Right lobe of liver (tissue), 4 donors: ENCODE results near the gene MOGAT3.

Experiments
- POLR2A ChIP-seq: fragments of 450-650 bp; IDR thresholded peaks from one replicate; pipeline ENCODE4 v1.6.1; 2017; ENCODE audit warnings: antibody characterized with exemption, mild to moderate bottlenecking
- TF ChIP-seq, protein P1 (sequence below), 4 donors: fragments of 200-600 bp in 3 of 4; fragments of 450-650 bp in 1 of 4; IDR thresholded peaks; one replicate each; pipeline versions ENCODE4 v1.5.1 to v1.8.0; 2016 to 2022; ENCODE audit warnings: antibody characterized with exemption in 4 of 4, mild to moderate bottlenecking in 2 of 4
- donor health status: DM: no; HTN: no; CAD: no.
- donor health status: DM: no; HTN: no; CAD: no.
- donor health status: DM: no; HTN: yes; CAD: no.

DNA sequence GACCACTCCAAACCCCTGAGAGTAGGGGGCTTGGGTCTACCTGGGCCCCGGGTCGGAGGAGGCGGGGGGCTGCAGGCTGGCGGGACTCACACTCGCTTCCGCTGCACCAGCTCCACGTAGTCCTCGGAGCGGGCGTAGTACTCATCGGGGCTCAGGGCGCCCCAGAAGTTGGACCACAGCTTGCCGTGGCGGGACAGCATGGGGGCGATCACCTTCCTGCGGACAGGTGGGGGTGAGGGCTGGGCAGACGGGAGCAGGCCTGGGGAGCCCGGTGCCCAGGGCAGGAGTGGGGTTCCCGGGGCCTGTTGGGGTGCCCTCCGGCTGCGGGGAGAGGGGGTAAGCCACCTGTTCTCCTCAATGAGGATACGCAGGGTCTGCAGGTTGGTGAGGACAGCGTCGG, 10.7 kb upstream of the MOGAT3 start:
- TF ChIP-seq, protein P1, sequence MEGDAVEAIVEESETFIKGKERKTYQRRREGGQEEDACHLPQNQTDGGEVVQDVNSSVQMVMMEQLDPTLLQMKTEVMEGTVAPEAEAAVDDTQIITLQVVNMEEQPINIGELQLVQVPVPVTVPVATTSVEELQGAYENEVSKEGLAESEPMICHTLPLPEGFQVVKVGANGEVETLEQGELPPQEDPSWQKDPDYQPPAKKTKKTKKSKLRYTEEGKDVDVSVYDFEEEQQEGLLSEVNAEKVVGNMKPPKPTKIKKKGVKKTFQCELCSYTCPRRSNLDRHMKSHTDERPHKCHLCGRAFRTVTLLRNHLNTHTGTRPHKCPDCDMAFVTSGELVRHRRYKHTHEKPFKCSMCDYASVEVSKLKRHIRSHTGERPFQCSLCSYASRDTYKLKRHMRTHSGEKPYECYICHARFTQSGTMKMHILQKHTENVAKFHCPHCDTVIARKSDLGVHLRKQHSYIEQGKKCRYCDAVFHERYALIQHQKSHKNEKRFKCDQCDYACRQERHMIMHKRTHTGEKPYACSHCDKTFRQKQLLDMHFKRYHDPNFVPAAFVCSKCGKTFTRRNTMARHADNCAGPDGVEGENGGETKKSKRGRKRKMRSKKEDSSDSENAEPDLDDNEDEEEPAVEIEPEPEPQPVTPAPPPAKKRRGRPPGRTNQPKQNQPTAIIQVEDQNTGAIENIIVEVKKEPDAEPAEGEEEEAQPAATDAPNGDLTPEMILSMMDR (IDR thresholded peaks at IDR 0.05): no peak
- TF ChIP-seq POLR2A: no peak
